Measurements from ENCODE around the gene IFNL4.

Gene IFNL4

DNA sequence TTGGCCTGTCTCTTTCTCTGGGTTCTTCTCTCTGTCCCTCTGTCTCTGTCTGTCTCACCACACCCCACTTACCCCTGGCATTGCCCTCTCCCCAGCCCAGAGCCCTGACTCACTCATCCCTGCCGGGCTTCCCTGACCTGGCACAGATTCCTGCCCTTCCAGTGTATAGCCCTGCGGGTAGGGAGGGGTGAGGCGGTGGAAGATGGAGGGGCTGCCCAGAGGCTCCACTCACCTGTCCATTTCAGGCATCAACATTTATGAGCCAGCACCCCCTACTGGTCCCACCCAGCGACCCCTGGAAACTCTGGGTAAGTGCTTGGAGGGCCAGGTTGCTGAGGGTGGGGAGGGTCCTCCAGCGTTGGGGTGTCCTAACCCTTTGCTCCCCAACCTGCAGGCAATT, 50.8 kb downstream of the IFNL4 start:
- Histone ChIP-seq H3K36me3 (ENCODE audit: insufficient read depth, low read length) (no peaks in the 10 kb centered on the region), H3F3A (ENCODE audit: low read depth) (no peaks in the 10 kb centered on the region), H3K79me2 (ENCODE audit: insufficient read depth, low read length) (no peaks in the 10 kb centered on the region), H3K4me3 (ENCODE audit: low read length, poor library complexity, severe bottlenecking) (no peak overlapping the region), H3K4me2 (ENCODE audit: low read depth, low read length, poor library complexity, severe bottlenecking) (no peak overlapping the region), H3K27me3 (ENCODE audit: insufficient read depth, low read length, poor library complexity, severe bottlenecking) (no peaks in the 10 kb centered on the region), H3K9me2 (replicated peaks; ENCODE audit: low read depth, low read length) (no peaks in the 10 kb centered on the region), H3K4me1 (ENCODE audit: insufficient read depth, low read length, poor library complexity, severe bottlenecking) (peaks cover 5% of the 10 kb centered on the region), H3K9ac (ENCODE audit: low read depth, low read length, poor library complexity, severe bottlenecking) (no peak overlapping the region), H4K20me1 (ENCODE audit: insufficient read depth, low read length, poor library complexity, severe bottlenecking) (no peaks in the 10 kb centered on the region), H3K9me3 (ENCODE audit: insufficient read depth, low read depth, low read length) (no peaks in the 10 kb centered on the region), H2AFZ (ENCODE audit: low read length) (no peak overlapping the region)
- TF ChIP-seq EZH2phosphoT487 (IDR thresholded peaks at IDR 0.05; ENCODE audit: borderline replicate concordance) = no peak
- peak; percentile 45 for TF ChIP-seq CTCF (conservative IDR thresholded peaks at IDR 0.05; ENCODE audit: low read length)

DNA sequence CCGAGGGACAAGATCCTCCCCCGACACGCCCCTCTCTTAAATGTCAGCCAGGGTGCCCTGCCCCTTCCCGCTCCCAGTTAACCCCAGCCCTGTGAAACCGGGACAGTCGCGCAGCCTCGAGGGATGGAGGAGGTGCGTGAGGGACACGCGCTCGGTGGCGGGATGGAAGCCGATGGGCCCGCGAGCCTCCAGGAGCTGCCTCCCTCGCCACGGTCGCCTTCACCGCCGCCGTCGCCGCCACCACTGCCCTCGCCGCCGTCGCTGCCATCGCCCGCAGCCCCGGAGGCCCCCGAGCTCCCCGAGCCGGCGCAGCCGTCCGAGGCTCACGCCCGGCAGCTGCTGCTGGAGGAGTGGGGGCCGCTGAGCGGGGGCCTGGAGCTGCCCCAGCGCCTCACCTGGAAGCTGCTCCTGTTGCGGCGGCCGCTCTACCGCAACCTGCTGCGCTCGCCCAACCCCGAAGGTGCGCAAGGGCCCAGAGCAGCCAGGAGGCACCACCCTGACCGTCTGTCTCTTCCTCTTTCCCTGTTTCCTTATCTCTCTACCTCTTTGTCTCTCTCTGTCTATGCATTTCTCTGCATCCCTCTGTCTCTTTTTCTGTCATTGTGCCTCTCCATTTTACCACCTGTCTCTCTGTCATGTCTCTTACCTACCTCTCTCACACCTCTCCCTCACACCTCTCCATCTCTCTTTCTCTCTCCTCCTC, 51.6 kb downstream of the IFNL4 start, which contains the start of gene NCCRP1:
Gene NCCRP1, plus strand, starts transcription at position 105 of the 703 bp plus-strand sequence. Its CDS starts 19 bp downstream, at position 124.
- H3K4me3 ChIP-seq (ENCODE audit: low read length, poor library complexity, severe bottlenecking) = no peak within 1 kb of the TSS
- no peak within 1 kb of the TSS for H3K9ac ChIP-seq (ENCODE audit: low read depth, low read length, poor library complexity, severe bottlenecking)
- no peaks in the 10 kb centered on the region for H3K9me3 ChIP-seq (ENCODE audit: insufficient read depth, low read depth, low read length)
- H3K9me2 ChIP-seq (replicated peaks; ENCODE audit: low read depth, low read length) = no peaks in the 10 kb centered on the region
- no peak within 1 kb of the TSS for H3K4me2 ChIP-seq (ENCODE audit: low read depth, low read length, poor library complexity, severe bottlenecking)
- no peaks in the 10 kb centered on the region for H3K79me2 ChIP-seq (ENCODE audit: insufficient read depth, low read length)
- H2AFZ ChIP-seq (ENCODE audit: low read length) = no peak within 1 kb of the TSS
- no peaks in the 10 kb centered on the region for H3K36me3 ChIP-seq (ENCODE audit: insufficient read depth, low read length)
- no peaks in the 10 kb centered on the region for H3F3A ChIP-seq (ENCODE audit: low read depth)
- H3K4me1 ChIP-seq (ENCODE audit: insufficient read depth, low read length, poor library complexity, severe bottlenecking) = peaks cover 5% of the 10 kb centered on the region
- no peaks in the 10 kb centered on the region for H4K20me1 ChIP-seq (ENCODE audit: insufficient read depth, low read length, poor library complexity, severe bottlenecking)
- TF ChIP-seq CTCF (conservative IDR thresholded peaks at IDR 0.05; ENCODE audit: low read length) (no peak), EZH2phosphoT487 (IDR thresholded peaks at IDR 0.05; ENCODE audit: borderline replicate concordance) (no peak)
- no peaks in the 10 kb centered on the region for H3K27me3 ChIP-seq (ENCODE audit: insufficient read depth, low read length, poor library complexity, severe bottlenecking)

DNA sequence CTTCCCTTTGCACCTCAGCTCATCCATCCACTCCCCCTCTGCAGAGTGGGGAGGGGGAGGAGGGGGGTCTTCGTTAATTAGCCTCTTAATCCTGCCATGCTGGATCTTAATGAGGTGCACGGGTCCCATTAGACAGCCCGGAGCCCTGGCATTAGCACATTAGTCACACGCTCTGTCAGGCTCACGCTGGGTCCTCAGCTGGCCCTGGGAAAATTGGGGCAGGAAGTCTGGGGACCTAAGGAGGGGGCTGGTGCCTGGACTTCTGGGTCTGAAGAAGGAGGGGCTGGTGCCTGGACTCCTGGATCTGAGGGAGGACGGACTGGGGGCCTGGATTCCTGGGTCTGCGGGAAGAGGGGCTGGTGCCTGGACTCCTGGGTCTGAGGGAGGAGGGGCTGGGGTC, 52.3 kb downstream of the IFNL4 start:
- no peak overlapping the region for H3K4me2 ChIP-seq (ENCODE audit: low read depth, low read length, poor library complexity, severe bottlenecking)
- H3F3A ChIP-seq (ENCODE audit: low read depth) = no peaks in the 10 kb centered on the region
- no peak overlapping the region for H3K4me3 ChIP-seq (ENCODE audit: low read length, poor library complexity, severe bottlenecking)

More for the DNA sequence above, 52.3 kb downstream of the IFNL4 start:
- H3K27me3 ChIP-seq (ENCODE audit: insufficient read depth, low read length, poor library complexity, severe bottlenecking) = no peaks in the 10 kb centered on the region
- no peak overlapping the region for H3K9ac ChIP-seq (ENCODE audit: low read depth, low read length, poor library complexity, severe bottlenecking)
- TF ChIP-seq CTCF (conservative IDR thresholded peaks at IDR 0.05; ENCODE audit: low read length) (no peak), EZH2phosphoT487 (IDR thresholded peaks at IDR 0.05; ENCODE audit: borderline replicate concordance) (no peak)
- H3K9me2 ChIP-seq (replicated peaks; ENCODE audit: low read depth, low read length) = no peaks in the 10 kb centered on the region
- H4K20me1 ChIP-seq (ENCODE audit: insufficient read depth, low read length, poor library complexity, severe bottlenecking) = no peaks in the 10 kb centered on the region
- H3K9me3 ChIP-seq (ENCODE audit: insufficient read depth, low read depth, low read length) = no peaks in the 10 kb centered on the region
- H2AFZ ChIP-seq (ENCODE audit: low read length) = no peak overlapping the region
- peaks cover 5% of the 10 kb centered on the region for H3K4me1 ChIP-seq (ENCODE audit: insufficient read depth, low read length, poor library complexity, severe bottlenecking)
- no peaks in the 10 kb centered on the region for H3K36me3 ChIP-seq (ENCODE audit: insufficient read depth, low read length)
- no peaks in the 10 kb centered on the region for H3K79me2 ChIP-seq (ENCODE audit: insufficient read depth, low read length)
